Liver (tissue), 10 donors: ENCODE measurements around the gene ILDR1. TPM values are rescaled to one million over a fixed set of nuclear protein-coding genes. Genes with fewer than 3 reads are reported as not detected.
"Not testable (repeated sequence)": the region's sequence is repeated elsewhere in the genome, so short reads cannot be mapped to it uniquely, and the experiment has no call there.

ENCODE experiments used
- DNase-seq: peaks from one replicate; pipeline ENCODE4 v3.0.0-alpha.2; 2017; ENCODE audit warnings: low spot score
- H3K27ac ChIP-seq, 2 donors: one replicate each; pipeline ENCODE4 v1.7.0; 2013; ENCODE audit warnings: inconsistent platforms in 2 of 2, low read length in 2 of 2, control low read depth in 1 of 2, low read depth in 1 of 2, mild to moderate bottlenecking in 1 of 2
- H3K27me3 ChIP-seq, 4 donors: one replicate each; pipeline versions ENCODE4 v1.6.1 to v1.7.0; 2013; ENCODE audit warnings: low read length in 3 of 4, inconsistent platforms in 1 of 4, mild to moderate bottlenecking in 1 of 4, moderate library complexity in 1 of 4; ENCODE audit not compliant: control insufficient read depth in 4 of 4, insufficient read depth in 4 of 4
- H3K36me3 ChIP-seq, 4 donors: one replicate each; pipeline versions ENCODE4 v1.6.1 to v1.7.0; 2013; ENCODE audit warnings: low read length in 3 of 4, mild to moderate bottlenecking in 3 of 4, low read depth in 1 of 4, moderate library complexity in 1 of 4; ENCODE audit not compliant: control insufficient read depth in 4 of 4, insufficient read depth in 3 of 4
- H3K4me1 ChIP-seq, 4 donors: one replicate each; pipeline versions ENCODE4 v1.6.1 to v1.7.0; 2013; ENCODE audit warnings: low read length in 3 of 4, mild to moderate bottlenecking in 3 of 4, moderate library complexity in 1 of 4; ENCODE audit not compliant: control insufficient read depth in 4 of 4, insufficient read depth in 4 of 4
- H3K4me3 ChIP-seq, 3 donors: one replicate each; pipeline versions ENCODE4 v1.6.1 to v1.7.0; 2013; ENCODE audit warnings: low read length in 3 of 3, control low read depth in 1 of 3, low read depth in 1 of 3, mild to moderate bottlenecking in 1 of 3
- H3K9ac ChIP-seq, 2 donors: one replicate each; pipeline ENCODE4 v1.7.0; 2013; ENCODE audit warnings: low read length in 2 of 2, mild to moderate bottlenecking in 2 of 2, moderate library complexity in 2 of 2, control low read depth in 1 of 2, low read depth in 1 of 2
- H3K9me3 ChIP-seq, 4 donors: one replicate each; pipeline versions ENCODE4 v1.6.1 to v1.7.0; 2013; ENCODE audit warnings: low read length in 3 of 4; ENCODE audit not compliant: control insufficient read depth in 4 of 4
- EGR1 ChIP-seq, 2 donors: IDR thresholded peaks; 2 replicates each; pipeline ENCODE4 v1.6.1; 2016 to 2018; ENCODE audit warnings: antibody characterized with exemption in 2 of 2, low read depth in 2 of 2
- WGBS: extraction: QIAGEN DNeasy Blood & Tissue Kit; methylation state at CpG from one replicate; pipeline ENCODE4 v1.1.7; 2013; 5-methylcytosine and 5-hydroxymethylcytosine counted together
- polyA plus RNA-seq, 2 donors: library from polyadenylated mRNA; stranded (reverse) in 1 of 2; unstranded in 1 of 2; fragments of 200-250 nt in 1 of 2; fragments of >200 nt in 1 of 2; fragmentation: Nextera tagmentation in 1 of 2; extraction: Ambion mirVana in 1 of 2; gene quantifications; one replicate each; pipeline versions ENCODE4 v1.2.1 to v1.2.3, GENCODE V29; 2013 to 2015
- small RNA-seq: library from RNA; depleted of rRNA; stranded (forward); fragments of <200 nt; gene quantifications from one replicate; pipeline ENCODE3, GENCODE V24; 2014
- total RNA-seq, 2 donors: library from RNA; depleted of rRNA; stranded (reverse); fragments of >200 nt; gene quantifications; one replicate each; pipeline ENCODE4 v1.2.3, GENCODE V29; 2014
- donor health status: healthy.
- donor health status: healthy.
- donor health status: healthy.
- donor health status: healthy.
- donor health status: healthy.

ILDR1 gene
- total and polyA plus RNA-seq, 4 donors, result 0.07 to 1.7 (median 0.19) TPM

DNA sequence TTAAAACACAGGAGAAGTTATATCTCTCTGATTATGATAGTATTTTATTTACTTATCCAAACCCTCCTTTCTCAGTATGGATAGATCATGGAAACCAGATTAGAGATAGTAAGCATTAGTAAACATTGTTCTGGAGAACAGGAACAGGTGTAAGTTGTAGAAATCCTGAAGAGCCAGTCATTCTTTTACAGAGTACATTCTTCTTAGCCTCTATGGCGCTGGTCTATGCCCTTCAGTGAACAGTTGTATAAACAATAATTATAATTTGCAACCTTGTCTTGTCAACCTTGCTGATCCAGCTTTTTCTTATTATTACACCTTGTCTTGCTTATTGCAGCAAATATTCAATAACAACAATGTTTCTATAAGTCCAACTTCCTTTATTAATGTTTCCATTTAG is 80.5 kb downstream of the ILDR1 start:
- TF ChIP-seq EGR1 (IDR thresholded peaks at IDR 0.05; ENCODE audit: low read depth in 2 of 2), result no peak
- 86% methylated on average over 1 of the region's 1 CpG for WGBS
- no peaks in the 10 kb centered on the region for H3K9me3 ChIP-seq
- H3K4me3 ChIP-seq, result no peak overlapping the region
- H3K36me3 ChIP-seq, result peaks cover 0 to 2% (median 0%) of the 10 kb centered on the region in 4 donors
- no peak overlapping the region for H3K27ac ChIP-seq
- H3K4me1 ChIP-seq, result no peaks in the 10 kb centered on the region
- H3K27me3 ChIP-seq, result no peaks in the 10 kb centered on the region
- no peak overlapping the region for H3K9ac ChIP-seq
- DNase-seq, result no peak

DNA sequence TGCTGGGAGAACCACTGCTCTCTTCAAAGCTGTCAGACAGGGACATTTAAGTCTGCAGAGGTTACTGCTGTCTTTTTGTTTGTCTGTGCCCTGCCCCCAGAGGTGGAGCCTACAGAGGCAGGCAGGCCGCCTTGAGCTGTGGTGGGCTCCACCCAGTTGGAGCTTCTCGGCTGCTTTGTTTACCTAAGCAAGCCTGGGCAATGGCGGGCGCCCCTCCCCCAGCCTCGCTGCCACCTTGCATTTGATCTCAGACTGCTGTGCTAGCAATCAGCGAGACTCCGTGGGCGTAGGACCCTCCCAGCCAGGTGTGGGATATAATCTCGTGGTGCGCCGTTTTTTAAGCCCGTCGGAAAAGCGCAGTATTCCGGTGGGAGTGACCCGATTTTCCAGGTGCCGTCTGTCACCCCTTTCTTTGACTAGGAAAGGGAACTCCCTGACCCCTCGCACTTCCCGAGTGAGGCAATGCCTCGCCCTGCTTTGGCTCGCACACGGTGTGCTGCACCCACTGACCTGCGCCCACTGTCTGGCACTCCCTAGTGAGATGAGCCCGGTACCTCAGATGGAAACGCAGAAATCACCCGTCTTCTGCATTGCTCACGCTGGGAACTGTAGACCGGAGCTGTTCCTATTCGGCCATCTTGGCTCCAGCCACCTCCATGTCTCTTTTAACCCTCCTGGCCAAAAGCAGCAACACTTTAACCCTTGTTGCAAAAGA is 83.7 kb downstream of the ILDR1 start:
- not testable (repeated sequence) for H3K9me3 ChIP-seq, H3K4me1 ChIP-seq, H3K27me3 ChIP-seq, H3K27ac ChIP-seq, DNase-seq, H3K9ac ChIP-seq, H3K4me3 ChIP-seq, H3K36me3 ChIP-seq
- WGBS, result 88% methylated on average over 29 of the region's 29 CpGs

Small RNA genes lying within 50 kb of the gene (small RNA-seq; reads per million reads assigned to genes)
- not detected for gene RF00019

Other genes with a start within 250 kb of the ILDR1 start
- gene IQCB1, start 187.2 kb downstream of the ILDR1 start, total RNA-seq, result 10 to 100 TPM; 13.1 to 14.0 TPM
- gene IQCB1, start 187.2 kb downstream of the ILDR1 start, polyA plus RNA-seq, result 1 to 10 TPM; 2.8 to 5.7 TPM
- 1 to 10 TPM; 5.7 to 6.6 TPM for gene EAF2, start 187.0 kb downstream of the ILDR1 start, total RNA-seq
- 1 to 10 TPM; 1.5 to 4.8 TPM for gene EAF2, start 187.0 kb downstream of the ILDR1 start, polyA plus RNA-seq
- gene SLC15A2, start 127.8 kb downstream of the ILDR1 start, total RNA-seq, result 1 to 10 TPM in 1 of 2 donors, under 1 TPM in 1; 0.79 to 2.3 TPM
- gene SLC15A2, start 127.8 kb downstream of the ILDR1 start, polyA plus RNA-seq, result under 1 TPM; 0.20 to 0.32 TPM
- gene CD86, start 33.1 kb upstream of the ILDR1 start, total RNA-seq, result 1 to 10 TPM; 2.9 to 4.0 TPM
- gene CD86, start 33.1 kb upstream of the ILDR1 start, polyA plus RNA-seq, result 1 to 10 TPM; 1.7 to 2.3 TPM
- gene CASR, start 161.4 kb upstream of the ILDR1 start, total RNA-seq, result under 1 TPM; 0.05 to 0.17 TPM
- gene CASR, start 161.4 kb upstream of the ILDR1 start, polyA plus RNA-seq, result under 1 TPM; 0.12 to 0.29 TPM